NT2/D1 (cell line): ENCODE results near the gene HACE1.

Experiments
- SUZ12 ChIP-seq: IDR thresholded peaks from 2 replicates; pipeline ENCODE4 v1.6.1; 2011; ENCODE audit not compliant: insufficient read length, insufficient read depth; ENCODE audit errors: extremely low read depth
- YY1 ChIP-seq: IDR thresholded peaks from 2 replicates; pipeline ENCODE4 v1.6.1; 2011; ENCODE audit not compliant: insufficient read length, insufficient read depth

GRCh38 chr6:104683809-104684208 lies 175.9 kb downstream of the HACE1 start:
- TF ChIP-seq SUZ12 (no peak), YY1 (no peak)
